CMK (cell line): ENCODE results near the gene LNX1.
"Not testable (repeated sequence)": the region's sequence is repeated elsewhere in the genome, so short reads cannot be mapped to it uniquely, and the experiment has no call there.

Source experiments
- DNase-seq: peaks from one replicate; pipeline ENCODE4 v3.0.0-alpha.2; 2010; ENCODE audit warnings: low read depth

Gene LNX1

GRCh38 chr4:53497487-53498244 is 93.6 kb downstream of the LNX1 start:
- DNase-seq = no peak

- no peak for DNase-seq
Observed at GRCh38 chr4:53494851-53495250, 96.4 kb downstream of the LNX1 start.

- DNase-seq = no peak
Observed at GRCh38 chr4:53490965-53491622, 100.2 kb downstream of the LNX1 start.

GRCh38 chr4:53490161-53490956 is 100.9 kb downstream of the LNX1 start:
- no peak for DNase-seq

GRCh38 chr4:53489279-53489889 is 101.9 kb downstream of the LNX1 start:
- no peak for DNase-seq

GRCh38 chr4:53487766-53488165 is 103.5 kb downstream of the LNX1 start:
- DNase-seq = no peak

- no peak for DNase-seq
Observed at GRCh38 chr4:53485658-53486040, 105.6 kb downstream of the LNX1 start.

GRCh38 chr4:53484911-53485657 is 106.2 kb downstream of the LNX1 start:
- DNase-seq = no peak

- DNase-seq = no peak
Observed at GRCh38 chr4:53483250-53483649, 108.0 kb downstream of the LNX1 start.

GRCh38 chr4:53481586-53481985 is 109.7 kb downstream of the LNX1 start:
- no peak for DNase-seq

GRCh38 chr4:53480909-53481308 is 110.4 kb downstream of the LNX1 start:
- DNase-seq = no peak

- DNase-seq = no peak
Observed at GRCh38 chr4:53479736-53480525, 111.4 kb downstream of the LNX1 start.

- DNase-seq = no peak
Observed at GRCh38 chr4:53478671-53479456, 112.4 kb downstream of the LNX1 start.

GRCh38 chr4:53477636-53478035 is 113.7 kb downstream of the LNX1 start:
- no peak for DNase-seq

- DNase-seq = no peak
Observed at GRCh38 chr4:53477038-53477565, 114.2 kb downstream of the LNX1 start.

- no peak for DNase-seq
Observed at GRCh38 chr4:53476232-53477037, 114.9 kb downstream of the LNX1 start.

GRCh38 chr4:53466576-53466975 is 124.7 kb downstream of the LNX1 start:
- not testable (repeated sequence) for DNase-seq

- DNase-seq = no peak
Observed at GRCh38 chr4:53465891-53466290, 125.4 kb downstream of the LNX1 start.

- no peak for DNase-seq
Observed at GRCh38 chr4:53465281-53465680, 126.0 kb downstream of the LNX1 start.
